GOT3 (cell line): Measurements from ENCODE around the gene SNX30.

ENCODE experiments used
- DNase-seq: peaks from one replicate; lab custom pipeline; 2025; ENCODE audit warnings: mixed read lengths; lab: John Stamatoyannopoulos, UW

SNX30 gene

GRCh38 chr9:112885324-112885723 lies 134.8 kb downstream of the SNX30 start:
- no peak for DNase-seq

GRCh38 chr9:112886351-112886750 lies 135.8 kb downstream of the SNX30 start:
- no peak for DNase-seq

GRCh38 chr9:112887381-112887780 lies 136.8 kb downstream of the SNX30 start:
- DNase-seq = no peak

GRCh38 chr9:112890106-112891081 lies 139.8 kb downstream of the SNX30 start, which contains the start of gene SLC46A2:
SLC46A2 (minus strand) TSS chr9:112890876; CDS start chr9:112890681, 195 bp downstream.
- DNase-seq = no peak

- DNase-seq = no peak
These were observed 141.0 kb downstream of the SNX30 start for GRCh38 chr9:112891521-112891920.

GRCh38 chr9:112892981-112893380 lies 142.4 kb downstream of the SNX30 start:
- DNase-seq = no peak

GRCh38 chr9:112894041-112894440 lies 143.5 kb downstream of the SNX30 start:
- no peak for DNase-seq

GRCh38 chr9:112894699-112895098 lies 144.1 kb downstream of the SNX30 start:
- DNase-seq = no peak

GRCh38 chr9:112896131-112896530 lies 145.6 kb downstream of the SNX30 start:
- DNase-seq = no peak

- DNase-seq = no peak
These were observed 148.3 kb downstream of the SNX30 start for GRCh38 chr9:112898872-112899311.

GRCh38 chr9:112900488-112900887 lies 149.9 kb downstream of the SNX30 start:
- no peak for DNase-seq

GRCh38 chr9:112900901-112901300 lies 150.3 kb downstream of the SNX30 start:
- no peak for DNase-seq

- DNase-seq = no peak
These were observed 154.5 kb downstream of the SNX30 start for GRCh38 chr9:112905084-112905483.

- no peak for DNase-seq
These were observed 161.2 kb downstream of the SNX30 start for GRCh38 chr9:112911736-112912135.

GRCh38 chr9:112912636-112913035 lies 162.1 kb downstream of the SNX30 start:
- no peak for DNase-seq

- no peak for DNase-seq
These were observed 162.8 kb downstream of the SNX30 start for GRCh38 chr9:112913326-112913725.

- DNase-seq = no peak
These were observed 164.0 kb downstream of the SNX30 start for GRCh38 chr9:112914524-112914923.

- no peak for DNase-seq
These were observed 166.8 kb downstream of the SNX30 start for GRCh38 chr9:112917047-112917986.

GRCh38 chr9:112917987-112918362 lies 167.4 kb downstream of the SNX30 start:
- no peak for DNase-seq

- DNase-seq = no peak
These were observed 171.0 kb downstream of the SNX30 start for GRCh38 chr9:112921549-112921948.
